Endothelial cell of umbilical vein (primary cell): ENCODE measurements around the gene BMP2K. TPM values are rescaled to one million over a fixed set of nuclear protein-coding genes. Genes with fewer than 3 reads are reported as not detected.

Experiments used
- BruUV-seq: library from RNA; stranded (reverse); fragments of 400-500 nt; replicated peaks from 2 replicates; lab custom pipeline; 2021; lab: Mats Ljungman, UMichigan
- CTCF ChIA-PET: fragments of 300-600, 350-600 bp; sonication (Branson Sonifier 250); formaldehyde crosslinking; loops from one replicate; lab custom pipeline; 2021; ENCODE audit warnings: antibody characterized with exemption, inconsistent platforms; lab: Charles Lee
- POLR2A ChIA-PET: fragments of 300-600, 350-600 bp; sonication (Branson Sonifier 250); formaldehyde crosslinking; loops from one replicate; lab custom pipeline; 2021; ENCODE audit warnings: antibody characterized with exemption, inconsistent platforms; lab: Charles Lee
- DNase-seq: peaks from one replicate; pipeline ENCODE4 v3.0.0-alpha.2; 2011; ENCODE audit warnings: low read depth, low spot score
- FAIRE-seq: peaks from 2 replicates; lab custom pipeline; 2011; peaks lifted over from hg19 to GRCh38; lab: Jason Lieb, UNC
- H2AFZ ChIP-seq: 2 replicates; pipeline ENCODE4 v1.6.0; 2012; ENCODE audit warnings: low read depth, low read length, control low read depth, inconsistent platforms
- H3K27ac ChIP-seq: 2 replicates; pipeline ENCODE4 v1.5.1; 2011; ENCODE audit warnings: low read depth, mild to moderate bottlenecking, control low read depth, low read length, moderate library complexity; ENCODE audit not compliant: insufficient read depth
- H3K27me3 ChIP-seq, 2 experiments: 2 replicates each; pipeline versions ENCODE4 v1.6.0 to v1.6.1; 2011; ENCODE audit warnings: low read length in 2 of 2, mixed read lengths in 1 of 2; ENCODE audit not compliant: control insufficient read depth in 2 of 2, insufficient read depth in 2 of 2
- H3K36me3 ChIP-seq, 2 experiments: 2 replicates in 1 of 2; 3 replicates in 1 of 2; pipeline ENCODE4 v1.5.1; 2011; ENCODE audit warnings: low read length in 2 of 2, mild to moderate bottlenecking in 1 of 2, moderate library complexity in 1 of 2; ENCODE audit not compliant: control insufficient read depth in 2 of 2, insufficient read depth in 2 of 2; ENCODE audit errors: extremely low read depth in 1 of 2
- H3K4me1 ChIP-seq: 3 replicates; pipeline ENCODE4 v1.5.1; 2011; ENCODE audit warnings: mild to moderate bottlenecking, low read length; ENCODE audit not compliant: control insufficient read depth, insufficient read depth; ENCODE audit errors: extremely low read depth
- H3K4me2 ChIP-seq: 2 replicates; pipeline ENCODE4 v1.6.1; 2011; ENCODE audit warnings: low read length, control low read depth, mixed read lengths; ENCODE audit not compliant: insufficient read depth
- H3K4me3 ChIP-seq, 3 experiments: fragments of 200-600 bp in 1 of 3; sonication (generic), shearing (Covaris generic) in 1 of 3; replicated peaks in 1 of 3; 2 replicates each; pipeline ENCODE4 v1.5.1; 2011 to 2016; ENCODE audit warnings: control low read depth in 3 of 3, low read length in 3 of 3, mild to moderate bottlenecking in 2 of 3, inconsistent platforms in 1 of 3, low read depth in 1 of 3, moderate library complexity in 1 of 3; ENCODE audit not compliant: insufficient read depth in 1 of 3
- H3K79me2 ChIP-seq: 2 replicates; pipeline ENCODE4 v1.6.0; 2012; ENCODE audit warnings: low read length, inconsistent platforms; ENCODE audit not compliant: control insufficient read depth, insufficient read depth
- H3K9ac ChIP-seq: replicated peaks from 2 replicates; pipeline ENCODE3; 2011; ENCODE audit warnings: low read length, control low read depth; ENCODE audit not compliant: insufficient read depth; ENCODE audit errors: extremely low read depth
- H3K9me1 ChIP-seq: replicated peaks from 3 replicates; pipeline ENCODE4 v1.6.0; 2011; ENCODE audit warnings: mild to moderate bottlenecking, low read length; ENCODE audit not compliant: control insufficient read depth, insufficient read depth; ENCODE audit errors: extremely low read depth
- H3K9me3 ChIP-seq: replicated peaks from 2 replicates; pipeline ENCODE4 v1.5.1; 2012; ENCODE audit warnings: low read length, inconsistent platforms; ENCODE audit not compliant: control insufficient read depth, insufficient read depth
- H4K20me1 ChIP-seq: replicated peaks from 2 replicates; pipeline ENCODE3; 2011; ENCODE audit warnings: mild to moderate bottlenecking, low read length; ENCODE audit not compliant: control insufficient read depth, insufficient read depth; ENCODE audit errors: extremely low read depth
- EZH2 ChIP-seq: IDR thresholded peaks from 2 replicates; pipeline ENCODE4 v1.6.1; 2012; ENCODE audit warnings: borderline replicate concordance, low read depth, mild to moderate bottlenecking, moderate library complexity, low read length, inconsistent platforms; ENCODE audit not compliant: severe bottlenecking
- FOS ChIP-seq: IDR thresholded peaks from 2 replicates; pipeline ENCODE4 v1.6.1; 2011; ENCODE audit warnings: mild to moderate bottlenecking, low read length, moderate library complexity, borderline replicate concordance; ENCODE audit not compliant: insufficient read depth
- GATA2 ChIP-seq: IDR thresholded peaks from 2 replicates; pipeline ENCODE4 v1.7.0; 2011; ENCODE audit warnings: low read depth, mild to moderate bottlenecking, moderate library complexity, mixed read lengths, low read length; ENCODE audit not compliant: insufficient read length, insufficient read depth
- JUN ChIP-seq: IDR thresholded peaks from 2 replicates; pipeline ENCODE4 v1.6.1; 2011; ENCODE audit warnings: borderline replicate concordance, low read depth; ENCODE audit not compliant: insufficient read length, insufficient read depth
- MYC ChIP-seq: IDR thresholded peaks from one replicate; pipeline ENCODE4 v1.6.1; 2011; ENCODE audit warnings: mild to moderate bottlenecking, low read depth, low read length
- POLR2A ChIP-seq: IDR thresholded peaks from 2 replicates; pipeline ENCODE4 v1.6.1; 2012; ENCODE audit warnings: low read depth, mild to moderate bottlenecking, control low read depth, low read length
- POLR2AphosphoS5 ChIP-seq: IDR thresholded peaks from 2 replicates; pipeline ENCODE4 v1.6.1; 2012; ENCODE audit warnings: low read depth, mild to moderate bottlenecking, control low read depth, low read length, moderate library complexity; ENCODE audit not compliant: insufficient read depth
- dilution Hi-C: fragments of 300-500 bp; cut with MboI; formaldehyde crosslinking; loops from one replicate; pipeline ENCODE4 v1.15.0; 2019; ENCODE audit warnings: low sequenced_read_pairs; ENCODE audit not compliant: extremely low pct_ligation_motif_present
- intact Hi-C: fragments of 100-400 bp; cut with micrococcal nuclease; formaldehyde crosslinking; loops from one replicate; pipeline ENCODE4 v1.10.0; 2022
- polyA plus RNA-seq, 4 experiments: library from polyadenylated mRNA; depleted of rRNA in 3 of 4; stranded (reverse) in 3 of 4; unstranded in 1 of 4; fragments of >200 nt; gene quantifications; 2 replicates each; pipeline versions ENCODE4 v1.2.1 to v1.2.3, GENCODE V29; 2011 to 2012; ENCODE audit warnings: missing spikeins in 1 of 4
- total RNA-seq: library from RNA; stranded (reverse); gene quantifications from 2 replicates; pipeline ENCODE4 v1.2.3, GENCODE V29; 2021
- TF ChIP-seq, protein P1 (sequence below): IDR thresholded peaks from 2 replicates; pipeline ENCODE4 v1.6.1; 2011; ENCODE audit not compliant: insufficient read depth, insufficient read length
- TF ChIP-seq, protein P2 (sequence below), 2 donors: IDR thresholded peaks; 1 replicate in 1 of 2; 2 replicates in 1 of 2; pipeline ENCODE4 v1.5.1; 2011; ENCODE audit warnings: low read length in 2 of 2, mild to moderate bottlenecking in 2 of 2, moderate library complexity in 2 of 2, control low read depth in 1 of 2, inconsistent platforms in 1 of 2, low read depth in 1 of 2; ENCODE audit not compliant: insufficient read depth in 1 of 2; ENCODE audit errors: extremely low read depth in 1 of 2

BMP2K gene
- total and polyA plus RNA-seq, 2 donors (not counting 3 experiments of a cell fraction or from before 2014, with no cell fraction given): 16.1 to 37.9 TPM

DNA sequence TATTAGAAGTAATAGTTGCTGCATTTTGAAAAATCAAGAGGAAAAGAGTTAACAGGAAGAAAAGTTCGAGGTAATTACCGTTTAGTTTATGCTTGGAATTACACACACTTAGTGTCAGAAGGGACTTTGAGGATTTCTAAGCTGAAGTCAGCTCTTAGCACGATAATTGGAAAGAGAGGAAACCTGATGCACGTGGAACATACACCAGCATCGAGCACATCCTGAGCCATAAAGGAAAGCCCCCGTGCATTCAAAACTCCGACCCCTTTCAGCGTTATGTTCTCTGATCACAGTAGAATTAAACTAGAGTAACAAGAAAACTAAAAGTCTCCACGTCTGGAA, 163.5 kb downstream of the BMP2K start:
- Histone ChIP-seq H3K36me3 (no peaks in the 10 kb centered on the region), H3K4me3 (peak overlapping the region; percentile 56 to 84 (median 62)), H3K27me3 (peaks cover 7 to 9% of the 10 kb centered on the region in 2 experiments), H3K79me2 (peaks cover 8% of the 10 kb centered on the region), H3K27ac (peak overlapping the region; percentile 1), H3K9me1 (no peaks in the 10 kb centered on the region), H4K20me1 (no peaks in the 10 kb centered on the region), H3K4me2 (peak overlapping the region; percentile 96), H2AFZ (peak overlapping the region; percentile 91), H3K9me3 (no peaks in the 10 kb centered on the region), H3K4me1 (peaks cover 13% of the 10 kb centered on the region), H3K9ac (peak overlapping the region; percentile 54)
- no TSS peak for BruUV-seq
- intact Hi-C loops (loop anchor here (2.0 to 10.0 kb wide), 3 partner anchors 325 to 945 kb away; partner anchors contain the start of gene FRAS1), dilution Hi-C loops (no loop called here)
- no peak for FAIRE-seq
- POLR2A ChIA-PET: no interaction called here
- DNase-seq: no peak
- TF ChIP-seq POLR2A (no peak), FOS (no peak), JUN (no peak), EZH2 (no peak), MYC (no peak), GATA2 (no peak), POLR2AphosphoS5 (no peak)
- TF ChIP-seq, protein P1, sequence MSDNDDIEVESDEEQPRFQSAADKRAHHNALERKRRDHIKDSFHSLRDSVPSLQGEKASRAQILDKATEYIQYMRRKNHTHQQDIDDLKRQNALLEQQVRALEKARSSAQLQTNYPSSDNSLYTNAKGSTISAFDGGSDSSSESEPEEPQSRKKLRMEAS: no peak
- TF ChIP-seq, protein P2, sequence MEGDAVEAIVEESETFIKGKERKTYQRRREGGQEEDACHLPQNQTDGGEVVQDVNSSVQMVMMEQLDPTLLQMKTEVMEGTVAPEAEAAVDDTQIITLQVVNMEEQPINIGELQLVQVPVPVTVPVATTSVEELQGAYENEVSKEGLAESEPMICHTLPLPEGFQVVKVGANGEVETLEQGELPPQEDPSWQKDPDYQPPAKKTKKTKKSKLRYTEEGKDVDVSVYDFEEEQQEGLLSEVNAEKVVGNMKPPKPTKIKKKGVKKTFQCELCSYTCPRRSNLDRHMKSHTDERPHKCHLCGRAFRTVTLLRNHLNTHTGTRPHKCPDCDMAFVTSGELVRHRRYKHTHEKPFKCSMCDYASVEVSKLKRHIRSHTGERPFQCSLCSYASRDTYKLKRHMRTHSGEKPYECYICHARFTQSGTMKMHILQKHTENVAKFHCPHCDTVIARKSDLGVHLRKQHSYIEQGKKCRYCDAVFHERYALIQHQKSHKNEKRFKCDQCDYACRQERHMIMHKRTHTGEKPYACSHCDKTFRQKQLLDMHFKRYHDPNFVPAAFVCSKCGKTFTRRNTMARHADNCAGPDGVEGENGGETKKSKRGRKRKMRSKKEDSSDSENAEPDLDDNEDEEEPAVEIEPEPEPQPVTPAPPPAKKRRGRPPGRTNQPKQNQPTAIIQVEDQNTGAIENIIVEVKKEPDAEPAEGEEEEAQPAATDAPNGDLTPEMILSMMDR (IDR thresholded peaks at IDR 0.05; ENCODE audit: extremely low read depth in 1 of 2, insufficient read depth in 1 of 2, low read depth in 1 of 2, low read length in 2 of 2): no peak
- CTCF ChIA-PET: interaction anchor here (0.5 to 1.6 kb wide), 8 partner anchors 12 to 1276 kb away, joined by 3 to 5 read pairs (median 4); no protein-coding TSS in a partner anchor
